Measurements from ENCODE around the gene NDUFS2. TPM values are rescaled to one million over a fixed set of nuclear protein-coding genes. Genes with fewer than 3 reads are reported as not detected.

The NDUFS2 gene
- total and polyA plus RNA-seq, 8 donors, result 9.9 to 165 (median 82.7) TPM

- 76 to 95% (median 91%) methylated on average over 5 of the region's 5 CpGs for WGBS, 5 donors
- no peaks in the 10 kb centered on the region for H3K27me3 ChIP-seq
- TF ChIP-seq CTCF (IDR thresholded peaks at IDR 0.05) (no peak), POLR2AphosphoS5 (IDR thresholded peaks at IDR 0.05) (no peak), EP300 (IDR thresholded peaks at IDR 0.05) (no peak), POLR2A (IDR thresholded peaks at IDR 0.05) (no peak)
- H3K36me3 ChIP-seq, result peaks cover 4 to 61% (median 43%) of the 10 kb centered on the region in 4 donors
- intact Hi-C loops (cut with DNase I; ENCODE audit: low total_unique reads), result no loop called here
- H3K9me3 ChIP-seq, result no peaks in the 10 kb centered on the region
- no peak overlapping the region for H3K4me3 ChIP-seq
- H3K27ac ChIP-seq, result peak overlapping the region in 1 of 5 donors; percentile 49
- no peak for DNase-seq
- peaks cover 34 to 70% (median 63%) of the 10 kb centered on the region in 4 donors for H3K4me1 ChIP-seq
Measured at GRCh38 chr1:161163793-161164192, 38.4 kb upstream of the NDUFS2 start.

GRCh38 chr1:161164901-161165610, 37.1 kb upstream of the NDUFS2 start:
- TF ChIP-seq POLR2A (IDR thresholded peaks at IDR 0.05), result no peak
- TF ChIP-seq CTCF (IDR thresholded peaks at IDR 0.05), result no peak
- TF ChIP-seq EP300 (IDR thresholded peaks at IDR 0.05), result no peak
- no peak for TF ChIP-seq POLR2AphosphoS5 (IDR thresholded peaks at IDR 0.05)
- H3K27ac ChIP-seq, result peak overlapping the region; percentile 79 to 91 (median 87)
- peaks cover 7 to 72% (median 55%) of the 10 kb centered on the region in 4 donors for H3K36me3 ChIP-seq
- intact Hi-C loops (cut with DNase I; ENCODE audit: low total_unique reads), result no loop called here
- DNase-seq, result no peak
- H3K9me3 ChIP-seq, result no peaks in the 10 kb centered on the region
- WGBS, 5 donors, result 39 to 51% (median 48%) methylated on average over 14 of the region's 14 CpGs
- H3K4me3 ChIP-seq, result peak overlapping the region; percentile 62 to 96 (median 85)
- peaks cover 29 to 63% (median 55%) of the 10 kb centered on the region in 4 donors for H3K4me1 ChIP-seq
- H3K27me3 ChIP-seq, result no peaks in the 10 kb centered on the region

GRCh38 chr1:161165742-161166668, 36.2 kb upstream of the NDUFS2 start, which contains the start of gene PPOX:
PPOX (plus strand) TSS chr1:161166426; CDS start chr1:161166848, 422 bp downstream.
- peak; percentile 57 to 91 (median 81) for TF ChIP-seq POLR2AphosphoS5 (IDR thresholded peaks at IDR 0.05)
- TF ChIP-seq CTCF (IDR thresholded peaks at IDR 0.05), result peak in 4 of 7 experiments; percentile 8 to 37 (median 17)
- no peak for TF ChIP-seq EP300 (IDR thresholded peaks at IDR 0.05)
- TF ChIP-seq POLR2A (IDR thresholded peaks at IDR 0.05), result no peak
- 0 to 1% (median 0%) methylated on average over 41 to 54 of the region's 54 CpGs for WGBS, 5 donors

More at GRCh38 chr1:161165742-161166668, 36.2 kb upstream of the NDUFS2 start, which contains the start of gene PPOX:
- Histone ChIP-seq H3K27me3 (no peaks in the 10 kb centered on the region), H3K27ac (peak within 1 kb of the TSS; percentile 79 to 91 (median 87)), H3K9me3 (no peaks in the 10 kb centered on the region), H3K36me3 (peaks cover 15 to 76% (median 63%) of the 10 kb centered on the region in 4 donors), H3K4me3 (peak within 1 kb of the TSS; percentile 62 to 96 (median 85)), H3K4me1 (peaks cover 19 to 59% (median 46%) of the 10 kb centered on the region in 4 donors)
- intact Hi-C loops (cut with DNase I; ENCODE audit: low total_unique reads), result no loop called here
- peak; percentile 97 to 99 for DNase-seq

All from stomach (tissue), 9 donors.